Peyer's patch (tissue), 4 donors: Measurements from ENCODE around the gene TCEA2.

Experiments
- POLR2A ChIP-seq, 2 donors: fragments of 450-650 bp; IDR thresholded peaks; one replicate each; pipeline ENCODE4 v1.5.1; 2017; ENCODE audit warnings: antibody characterized with exemption in 2 of 2, mild to moderate bottlenecking in 2 of 2, moderate library complexity in 2 of 2
- TF ChIP-seq, protein P1 (sequence below), 6 experiments: fragments of 450-650 bp in 4 of 6; fragments of 200-600 bp in 2 of 6; sonication (generic) in 1 of 6; IDR thresholded peaks; one replicate each; pipeline ENCODE4 v1.5.1; 2017 to 2019; ENCODE audit warnings: antibody characterized with exemption in 6 of 6, mild to moderate bottlenecking in 3 of 6, moderate library complexity in 1 of 6

DNA sequence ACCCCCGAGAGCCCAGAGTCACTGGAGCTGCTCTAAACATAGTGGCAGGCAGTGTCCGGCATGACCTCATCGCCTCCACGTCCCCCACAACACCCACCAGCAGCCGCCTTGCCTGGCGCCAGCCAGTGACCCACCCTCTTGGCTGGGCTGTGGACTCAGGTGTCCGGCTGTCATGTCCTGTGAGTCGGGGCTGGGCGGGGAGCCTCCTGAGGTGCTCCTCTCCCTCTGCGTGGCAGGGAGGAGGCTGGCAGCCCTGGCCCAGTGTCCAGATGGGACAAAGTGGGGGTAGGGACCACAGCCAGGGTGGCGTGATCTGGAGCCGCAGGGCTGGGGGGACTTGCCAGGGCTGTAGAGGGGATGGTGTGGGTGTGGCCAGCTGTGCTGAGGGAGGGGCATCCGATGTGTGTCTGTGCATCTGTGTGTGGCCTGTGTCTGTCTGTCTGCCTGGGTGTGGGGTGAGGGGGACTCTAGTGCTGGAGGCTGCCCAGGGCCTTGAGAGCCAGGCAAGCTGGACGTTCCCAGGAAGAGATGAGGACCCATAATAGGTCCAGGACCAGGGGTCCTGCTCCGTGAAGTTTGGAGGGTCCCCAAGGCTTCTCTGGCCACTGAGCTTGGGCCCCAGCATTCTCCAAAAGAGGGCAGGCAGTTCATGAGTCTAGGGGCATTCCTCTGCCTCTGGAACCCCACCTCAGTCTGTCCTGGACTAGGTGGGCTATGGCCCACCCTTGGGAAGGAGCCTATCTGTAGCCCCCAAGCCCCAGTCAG is 11.3 kb upstream of the TCEA2 start:
- no peak for TF ChIP-seq POLR2A (IDR thresholded peaks at IDR 0.05)
- TF ChIP-seq, protein P1, sequence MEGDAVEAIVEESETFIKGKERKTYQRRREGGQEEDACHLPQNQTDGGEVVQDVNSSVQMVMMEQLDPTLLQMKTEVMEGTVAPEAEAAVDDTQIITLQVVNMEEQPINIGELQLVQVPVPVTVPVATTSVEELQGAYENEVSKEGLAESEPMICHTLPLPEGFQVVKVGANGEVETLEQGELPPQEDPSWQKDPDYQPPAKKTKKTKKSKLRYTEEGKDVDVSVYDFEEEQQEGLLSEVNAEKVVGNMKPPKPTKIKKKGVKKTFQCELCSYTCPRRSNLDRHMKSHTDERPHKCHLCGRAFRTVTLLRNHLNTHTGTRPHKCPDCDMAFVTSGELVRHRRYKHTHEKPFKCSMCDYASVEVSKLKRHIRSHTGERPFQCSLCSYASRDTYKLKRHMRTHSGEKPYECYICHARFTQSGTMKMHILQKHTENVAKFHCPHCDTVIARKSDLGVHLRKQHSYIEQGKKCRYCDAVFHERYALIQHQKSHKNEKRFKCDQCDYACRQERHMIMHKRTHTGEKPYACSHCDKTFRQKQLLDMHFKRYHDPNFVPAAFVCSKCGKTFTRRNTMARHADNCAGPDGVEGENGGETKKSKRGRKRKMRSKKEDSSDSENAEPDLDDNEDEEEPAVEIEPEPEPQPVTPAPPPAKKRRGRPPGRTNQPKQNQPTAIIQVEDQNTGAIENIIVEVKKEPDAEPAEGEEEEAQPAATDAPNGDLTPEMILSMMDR (IDR thresholded peaks at IDR 0.05): no peak
